Gastroesophageal sphincter (tissue), 4 donors: ENCODE measurements around the gene GALNT10. TPM values are rescaled to one million over a fixed set of nuclear protein-coding genes. Genes with fewer than 3 reads are reported as not detected.

ENCODE experiments used
- ATAC-seq: fragments of 150-250 bp; one replicate; pipeline ENCODE4 v1.9.1; 2016; ENCODE audit warnings: mild to moderate bottlenecking, moderate library complexity
- H3K27ac ChIP-seq, 4 donors: fragments of 200-600 bp; sonication (generic) in 3 of 4; 1 replicate in 3 of 4; 2 replicates in 1 of 4; pipeline ENCODE4 v1.5.1; 2016 to 2019
- H3K27me3 ChIP-seq: fragments of 200-600 bp; sonication (generic); one replicate; pipeline ENCODE4 v1.5.1; 2019
- H3K36me3 ChIP-seq, 2 donors: fragments of 200-600 bp; sonication (generic); one replicate each; pipeline ENCODE4 v1.5.1; 2019; ENCODE audit warnings: control low read depth in 1 of 2
- H3K4me1 ChIP-seq, 3 donors: fragments of 200-600 bp; sonication (generic); 1 replicate in 2 of 3; 2 replicates in 1 of 3; pipeline ENCODE4 v1.5.1; 2016 to 2019; ENCODE audit warnings: control low read depth in 2 of 3
- H3K4me3 ChIP-seq, 2 donors: fragments of 200-600 bp; sonication (generic); one replicate each; pipeline ENCODE4 v1.5.1; 2019; ENCODE audit warnings: mild to moderate bottlenecking in 1 of 2, moderate library complexity in 1 of 2
- H3K9me3 ChIP-seq, 3 donors: fragments of 200-600 bp; sonication (generic); one replicate each; pipeline ENCODE4 v1.5.1; 2017 to 2019; ENCODE audit warnings: control low read depth in 2 of 3
- CTCF ChIP-seq, 4 experiments: fragments of 200-600 bp in 2 of 4; fragments of 450-650 bp in 2 of 4; sonication (generic) in 1 of 4; IDR thresholded peaks; one replicate each; pipeline ENCODE4 v1.5.1; 2017 to 2019; ENCODE audit warnings: antibody characterized with exemption in 4 of 4, mild to moderate bottlenecking in 2 of 4, moderate library complexity in 2 of 4
- EP300 ChIP-seq: sonication (generic); formaldehyde crosslinking; IDR thresholded peaks from one replicate; pipeline ENCODE4 v1.6.1; 2017; ENCODE audit warnings: antibody characterized with exemption, mild to moderate bottlenecking
- POLR2A ChIP-seq, 2 donors: fragments of 450-650 bp; IDR thresholded peaks; one replicate each; pipeline ENCODE4 v1.6.1; 2017; ENCODE audit warnings: antibody characterized with exemption in 2 of 2, mild to moderate bottlenecking in 2 of 2, moderate library complexity in 1 of 2
- POLR2AphosphoS5 ChIP-seq: sonication (generic); formaldehyde crosslinking; IDR thresholded peaks from one replicate; pipeline ENCODE4 v1.6.1; 2017; ENCODE audit warnings: antibody characterized with exemption
- WGBS, 2 donors: methylation state at CpG; one replicate each; pipeline ENCODE4 v1.1.5; 2018; ENCODE audit warnings: low coverage in 1 of 2; 5-methylcytosine and 5-hydroxymethylcytosine counted together
- total RNA-seq, 4 donors: library from RNA; depleted of rRNA; stranded (reverse); fragments of >200 nt; gene quantifications; one replicate each; pipeline ENCODE4 v1.1.0, GENCODE V29; 2016

Gene GALNT10
- total RNA-seq, 4 donors from 2014 or later = 19.1 to 49.1 (median 34.0) TPM

- TF ChIP-seq POLR2A (IDR thresholded peaks at IDR 0.05) = no peak
- TF ChIP-seq EP300 = no peak
- TF ChIP-seq POLR2AphosphoS5 = no peak
- TF ChIP-seq CTCF (IDR thresholded peaks at IDR 0.05) = no peak
- Histone ChIP-seq H3K9me3 (no peaks in the 10 kb centered on the region), H3K4me1 (peaks cover 0 to 5% (median 0%) of the 10 kb centered on the region in 3 donors), H3K27me3 (no peaks in the 10 kb centered on the region), H3K36me3 (no peaks in the 10 kb centered on the region), H3K4me3 (no peak overlapping the region), H3K27ac (no peak overlapping the region)
- ATAC-seq = no peak
Measured at GRCh38 chr5:154315756-154316155, 125.2 kb downstream of the GALNT10 start.

GRCh38 chr5:154316223-154316935 is 125.8 kb downstream of the GALNT10 start:
- Histone ChIP-seq H3K36me3 (no peaks in the 10 kb centered on the region), H3K4me3 (no peak overlapping the region), H3K27me3 (no peaks in the 10 kb centered on the region), H3K27ac (no peak overlapping the region), H3K9me3 (no peaks in the 10 kb centered on the region), H3K4me1 (peaks cover 0 to 5% (median 0%) of the 10 kb centered on the region in 3 donors)
- TF ChIP-seq POLR2AphosphoS5 (no peak), EP300 (no peak), CTCF (IDR thresholded peaks at IDR 0.05) (no peak), POLR2A (IDR thresholded peaks at IDR 0.05) (no peak)
- WGBS, 2 donors = 78 to 83% methylated on average over 3 of the region's 6 CpGs
- no peak for ATAC-seq

GRCh38 chr5:154317916-154318315 is 127.4 kb downstream of the GALNT10 start:
- Histone ChIP-seq H3K27me3 (no peaks in the 10 kb centered on the region), H3K36me3 (no peaks in the 10 kb centered on the region), H3K4me1 (peaks cover 0 to 5% (median 0%) of the 10 kb centered on the region in 3 donors), H3K27ac (no peak overlapping the region), H3K9me3 (no peaks in the 10 kb centered on the region), H3K4me3 (no peak overlapping the region)
- no peak for ATAC-seq
- TF ChIP-seq EP300 = no peak
- no peak for TF ChIP-seq POLR2A (IDR thresholded peaks at IDR 0.05)
- no peak for TF ChIP-seq CTCF (IDR thresholded peaks at IDR 0.05)
- TF ChIP-seq POLR2AphosphoS5 = no peak
- WGBS, 2 donors = 100% methylated on average over 1 of the region's 3 CpGs

GRCh38 chr5:154318691-154319090 is 128.2 kb downstream of the GALNT10 start:
- Histone ChIP-seq H3K9me3 (no peaks in the 10 kb centered on the region), H3K36me3 (peaks cover 0 to 3% of the 10 kb centered on the region in 2 donors), H3K27me3 (no peaks in the 10 kb centered on the region), H3K4me3 (no peak overlapping the region), H3K27ac (no peak overlapping the region), H3K4me1 (peaks cover 0 to 5% (median 0%) of the 10 kb centered on the region in 3 donors)
- no peak for ATAC-seq
- 100% methylated on average over 1 of the region's 1 CpG for WGBS, 2 donors
- TF ChIP-seq POLR2A (IDR thresholded peaks at IDR 0.05) (no peak), POLR2AphosphoS5 (no peak), EP300 (no peak), CTCF (IDR thresholded peaks at IDR 0.05) (no peak)

GRCh38 chr5:154319736-154320135 is 129.2 kb downstream of the GALNT10 start:
- Histone ChIP-seq H3K9me3 (no peaks in the 10 kb centered on the region), H3K4me1 (peaks cover 0 to 5% (median 0%) of the 10 kb centered on the region in 3 donors), H3K27ac (no peak overlapping the region), H3K27me3 (no peaks in the 10 kb centered on the region), H3K36me3 (peaks cover 0 to 9% of the 10 kb centered on the region in 2 donors), H3K4me3 (no peak overlapping the region)
- TF ChIP-seq EP300 = no peak
- TF ChIP-seq CTCF (IDR thresholded peaks at IDR 0.05) = no peak
- no peak for TF ChIP-seq POLR2AphosphoS5
- TF ChIP-seq POLR2A (IDR thresholded peaks at IDR 0.05) = no peak
- 49 to 73% methylated on average over 3 to 4 of the region's 4 CpGs for WGBS, 2 donors
- ATAC-seq = no peak
